Smooth muscle cell of bladder (primary cell): ENCODE results near the gene CDKL2. TPM values are rescaled to one million over a fixed set of nuclear protein-coding genes. Genes with fewer than 3 reads are reported as not detected.

Experiments used
- total RNA-seq: library from RNA; depleted of rRNA; stranded (reverse); fragments of >200 nt; gene quantifications from 2 replicates; pipeline ENCODE4 v1.2.3, GENCODE V29; 2014

Gene CDKL2
- 0.14 and 0.55 TPM in 2 replicates for total RNA-seq

DNA sequence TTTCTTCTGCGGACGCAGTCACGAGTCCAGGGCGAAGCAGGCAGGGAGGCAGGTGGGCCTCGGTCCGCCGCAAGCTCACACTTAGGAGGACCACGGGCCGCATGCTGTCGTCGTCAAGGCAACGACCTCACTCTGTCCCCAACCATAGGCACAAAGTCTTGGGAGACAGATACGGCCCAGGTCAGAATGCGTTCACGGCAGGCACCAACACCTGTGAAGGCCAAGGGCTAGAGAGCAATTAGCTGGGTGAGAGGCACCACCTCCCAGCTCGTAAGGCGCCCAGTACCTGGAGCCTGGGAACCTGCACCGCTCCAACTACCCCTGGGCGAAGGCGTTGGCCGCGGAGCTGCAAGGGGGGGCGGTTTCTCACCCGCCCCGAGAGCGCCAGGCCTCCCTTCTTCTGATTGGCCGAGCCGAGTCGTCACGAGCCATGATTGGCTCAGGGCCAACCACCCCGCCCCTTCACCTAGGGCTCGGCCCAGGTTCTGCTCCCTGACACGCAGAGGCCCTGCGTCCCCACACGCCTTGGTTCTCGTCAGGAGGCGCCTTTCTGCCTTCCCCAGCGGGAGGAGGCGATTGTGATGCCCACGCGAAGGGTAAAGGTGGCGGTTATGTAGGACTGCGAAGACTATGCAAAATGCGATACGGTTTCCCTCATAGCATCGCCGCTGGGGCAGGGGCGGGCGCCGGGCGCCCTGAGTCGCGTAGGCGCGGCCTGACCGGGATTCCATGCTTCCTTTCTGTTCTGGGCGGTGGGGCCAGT, at the start of gene CDKL2:
CDKL2 (minus strand) TSS at position 355 of the 763 bp plus-strand sequence. CDS start 4,540 bp downstream, outside the sequence.

GRCh38 chr4:75673027-75673958, 43.0 kb upstream of the CDKL2 start, which contains the start of gene G3BP2:
G3BP2 (minus strand) TSS chr4:75673411; CDS start chr4:75662025, 11,386 bp downstream.

DNA sequence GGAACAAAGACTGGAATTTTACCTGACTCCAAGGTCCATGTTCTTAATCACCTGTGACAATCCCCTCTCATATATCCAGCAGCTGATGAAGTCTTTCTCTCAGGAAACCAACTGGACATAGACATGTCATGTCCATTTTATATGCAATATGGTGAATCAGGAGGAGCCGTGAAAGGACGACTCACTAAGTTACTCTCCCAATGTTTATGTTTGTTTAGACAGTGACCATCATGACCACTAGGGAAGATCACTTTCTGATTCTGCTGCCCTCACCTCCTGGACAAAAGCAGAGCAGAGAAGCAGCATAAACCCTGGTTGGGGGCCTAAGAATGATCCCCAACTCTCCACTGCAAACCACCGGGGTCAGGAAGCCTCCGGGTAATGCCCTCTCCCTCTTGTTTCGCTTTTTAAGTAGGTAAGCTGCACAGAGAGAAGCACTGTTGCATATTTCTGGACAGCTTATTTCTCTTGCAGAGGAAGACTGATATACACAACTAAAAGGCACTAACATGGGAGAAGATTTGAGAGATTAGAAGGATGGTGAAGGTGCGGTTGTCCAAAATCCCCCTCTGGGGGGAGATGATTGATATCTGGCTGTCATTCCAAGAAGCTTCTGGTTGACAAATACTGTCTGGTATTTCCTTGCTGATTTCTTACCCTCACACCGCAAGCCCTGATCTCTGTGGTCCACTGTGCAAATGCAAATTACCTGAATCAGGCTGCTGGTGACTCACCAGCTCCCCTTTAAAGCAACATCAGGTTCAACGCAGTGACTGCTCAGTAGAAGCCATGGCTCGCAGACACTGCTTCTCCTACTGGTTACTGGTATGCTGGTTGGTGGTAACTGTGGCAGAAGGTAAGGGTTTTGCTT, 74.8 kb downstream of the CDKL2 start, which contains the start of gene ODAPH:
ODAPH (plus strand) TSS at position 773 of the 871 bp plus-strand sequence; CDS start at position 790, 17 bp downstream.

Other genes starting within 250 kb of the CDKL2 start
- 29.0 and 30.3 TPM in 2 replicates for gene RCHY1, start 116.1 kb downstream of the CDKL2 start, total RNA-seq
- gene THAP6, start 116.1 kb downstream of the CDKL2 start, total RNA-seq = 10.5 and 11.1 TPM in 2 replicates
- gene ODAPH, start 74.5 kb downstream of the CDKL2 start, total RNA-seq = not detected in 2 replicates
- gene G3BP2, start 42.9 kb upstream of the CDKL2 start, total RNA-seq = 101 and 166 TPM in 2 replicates
- 118 and 130 TPM in 2 replicates for gene USO1, start 94.0 kb upstream of the CDKL2 start, total RNA-seq